ENCODE results near the gene B3GNT2.

- no peak for TF ChIP-seq ZNF24 (tag by site-specific recombination; IDR thresholded peaks at IDR 0.05)
- TF ChIP-seq CTCF (tag by site-specific recombination; IDR thresholded peaks at IDR 0.05), result no peak
- TF ChIP-seq ATF2 (tag by site-specific recombination; IDR thresholded peaks at IDR 0.05; ENCODE audit: low read depth), result no peak
- TF ChIP-seq ZNF658 (tag by site-specific recombination; IDR thresholded peaks at IDR 0.05), result no peak
- no peak for TF ChIP-seq ZNF239 (tag by site-specific recombination; IDR thresholded peaks at IDR 0.05)
- no peak for TF ChIP-seq ZBTB26 (tag by site-specific recombination; optimal IDR thresholded peaks at IDR 0.05)
Observed at GRCh38 chr2:62243983-62244382, 48.1 kb downstream of the B3GNT2 start.
